ENCODE results near the gene RNF10.
"Not testable (repeated sequence)": the region's sequence is repeated elsewhere in the genome, so short reads cannot be mapped to it uniquely, and the experiment has no call there.

The RNF10 gene

DNA sequence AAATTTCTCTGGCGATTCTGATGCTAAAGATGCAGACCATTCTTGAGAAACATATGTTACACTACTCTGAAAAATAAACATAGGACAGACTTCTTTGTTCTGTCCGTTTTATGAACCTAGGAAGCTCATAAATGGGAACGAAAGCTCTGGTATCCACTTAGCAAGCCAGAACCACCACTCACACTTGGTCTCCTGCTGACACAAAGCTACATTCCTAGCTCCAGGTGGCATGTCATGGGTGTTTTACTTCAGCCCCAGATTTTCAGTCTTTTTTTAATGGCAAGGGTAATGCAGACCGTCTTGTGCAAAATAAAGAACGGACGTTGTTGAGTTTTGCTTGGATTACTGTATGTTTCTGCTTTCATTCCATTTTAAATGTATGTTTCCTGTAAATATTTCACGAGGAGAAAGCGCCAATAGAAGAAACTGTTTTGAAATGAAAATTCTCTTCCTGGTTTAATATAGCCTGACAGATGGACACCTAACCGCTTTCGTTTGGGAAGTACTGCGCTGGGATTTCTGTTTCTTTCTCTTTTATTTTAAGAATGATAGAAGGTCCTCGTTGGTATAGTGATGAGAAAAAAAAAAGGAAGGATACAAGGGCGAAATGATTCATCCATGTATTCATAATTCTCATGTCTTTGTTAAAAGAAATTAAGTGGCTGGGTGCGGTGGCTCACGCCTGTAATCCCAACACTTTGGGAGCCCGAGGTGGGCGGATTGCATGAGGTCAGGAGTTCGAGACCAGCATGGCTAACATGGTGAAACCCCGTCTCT, 4.3 kb upstream of the RNF10 start:
- DNase-seq = peak; percentile 32

DNA sequence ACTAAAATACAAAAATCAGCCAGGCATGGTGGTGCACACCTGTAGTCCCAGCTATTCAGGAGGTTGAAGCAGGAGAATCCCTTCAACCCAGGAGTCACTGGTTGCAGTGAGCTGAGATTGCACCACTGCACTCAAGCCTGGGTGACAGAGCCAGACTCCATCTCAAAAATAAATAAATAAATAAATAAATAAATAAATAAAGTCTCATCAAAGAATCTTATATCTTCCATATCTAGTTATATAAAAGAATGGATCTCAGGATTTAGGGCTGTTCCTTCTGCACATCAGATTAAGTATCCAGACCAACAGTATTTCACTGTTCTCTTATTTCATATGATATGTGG, 3.8 kb upstream of the RNF10 start:
- not testable (repeated sequence) for DNase-seq

DNA sequence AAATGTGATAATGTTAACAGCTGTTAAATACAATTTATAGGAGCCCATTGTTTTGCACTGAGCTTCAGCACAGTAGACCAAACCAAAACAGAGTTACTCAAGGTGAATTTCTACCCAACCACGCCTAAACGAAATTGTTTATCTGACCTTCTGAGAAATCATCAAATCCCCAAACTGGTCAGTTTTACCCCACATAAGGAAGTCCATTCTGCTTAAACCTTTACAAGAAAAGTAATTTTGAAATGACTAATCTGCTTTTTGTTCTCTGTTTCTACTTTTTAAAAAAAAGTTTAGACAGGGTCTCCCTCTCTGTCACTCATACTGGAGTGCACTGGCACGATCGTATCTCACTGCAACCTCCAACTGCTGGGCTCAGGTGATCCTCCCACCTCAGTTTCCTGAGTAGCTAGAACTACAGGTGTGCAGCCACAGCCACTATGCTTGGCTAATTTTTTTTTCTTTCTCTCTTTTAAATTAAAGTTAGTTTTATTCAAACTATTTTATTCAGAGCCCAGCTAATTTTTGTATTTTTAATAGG, 1.4 kb upstream of the RNF10 start:
- no peak for DNase-seq

DNA sequence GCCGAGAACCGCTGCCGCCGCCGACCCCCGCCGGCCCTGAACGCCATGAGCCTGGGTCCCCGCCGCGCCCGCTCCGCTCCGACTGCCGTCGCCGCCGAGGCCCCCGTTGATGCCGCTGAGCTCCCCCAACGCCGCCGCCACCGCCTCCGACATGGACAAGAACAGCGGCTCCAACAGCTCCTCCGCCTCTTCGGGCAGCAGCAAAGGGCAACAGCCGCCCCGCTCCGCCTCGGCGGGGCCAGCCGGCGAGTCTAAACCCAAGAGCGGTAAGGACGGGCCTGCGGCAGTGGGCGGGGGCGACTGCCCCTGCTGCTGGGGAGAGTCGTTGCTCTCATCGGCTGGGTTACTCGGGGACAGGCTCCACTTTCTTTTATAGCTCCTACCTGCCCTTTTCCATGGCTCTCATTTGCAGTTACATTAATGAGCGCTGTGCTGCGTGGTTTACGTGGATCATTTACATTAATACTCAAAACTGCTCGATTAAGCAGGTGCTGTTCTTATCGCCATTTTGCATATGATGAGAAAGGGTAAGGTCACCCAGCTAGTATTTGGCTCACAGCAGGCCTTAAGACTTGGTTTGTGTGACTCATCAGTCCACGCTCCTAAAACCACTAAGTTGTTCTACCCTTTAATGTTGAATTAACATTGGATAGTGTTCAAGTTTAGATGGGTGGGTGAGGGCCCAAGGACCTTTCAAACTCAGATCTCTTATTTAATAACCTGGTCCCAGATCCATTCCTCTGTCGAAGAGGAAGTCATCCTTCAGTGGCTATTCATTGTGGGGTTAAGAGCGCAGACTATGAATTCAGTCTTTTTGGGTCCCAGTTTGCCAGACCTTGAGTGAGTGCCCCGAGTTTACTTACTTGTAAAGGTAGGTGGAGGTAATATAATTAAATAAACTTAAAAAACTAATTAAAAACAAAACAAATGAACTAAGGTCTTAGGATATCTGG, 823 bp downstream of the RNF10 start:
- DNase-seq = peak; percentile 22

DNA sequence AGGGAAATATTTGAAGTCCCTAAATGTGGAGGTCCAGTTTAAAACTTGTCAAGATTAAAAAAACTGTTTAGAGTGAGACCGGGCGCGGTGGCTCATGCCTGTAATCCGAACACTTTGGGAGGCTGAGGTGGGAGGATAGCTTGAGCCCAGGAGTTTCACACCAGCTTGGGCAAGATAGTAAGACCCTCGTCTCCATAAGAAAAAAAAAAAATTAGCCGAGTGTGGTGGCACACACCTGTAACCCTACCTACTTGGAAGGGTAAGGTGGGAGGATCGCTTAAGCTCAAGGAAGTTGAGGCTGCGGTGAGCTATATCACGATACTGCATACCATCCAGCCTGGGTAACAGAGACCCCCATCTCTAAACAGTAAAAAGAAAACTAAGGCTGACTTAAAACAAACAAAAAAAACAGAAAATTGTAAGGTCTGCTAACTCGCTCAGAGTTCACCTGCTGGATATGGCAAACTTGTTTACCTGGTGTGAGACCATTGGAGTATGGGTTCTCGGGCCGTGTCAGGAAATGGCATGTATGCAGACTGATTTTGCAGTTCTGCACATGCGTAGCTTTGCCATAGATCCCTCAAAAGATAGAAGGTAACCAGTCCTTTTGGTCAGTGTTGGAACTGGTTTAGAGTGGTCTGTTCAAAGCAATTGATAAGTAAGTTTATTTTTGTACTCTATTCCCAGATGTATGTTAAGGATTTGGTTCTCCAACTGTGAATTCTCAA, 2.1 kb downstream of the RNF10 start:
- DNase-seq = no peak

DNA sequence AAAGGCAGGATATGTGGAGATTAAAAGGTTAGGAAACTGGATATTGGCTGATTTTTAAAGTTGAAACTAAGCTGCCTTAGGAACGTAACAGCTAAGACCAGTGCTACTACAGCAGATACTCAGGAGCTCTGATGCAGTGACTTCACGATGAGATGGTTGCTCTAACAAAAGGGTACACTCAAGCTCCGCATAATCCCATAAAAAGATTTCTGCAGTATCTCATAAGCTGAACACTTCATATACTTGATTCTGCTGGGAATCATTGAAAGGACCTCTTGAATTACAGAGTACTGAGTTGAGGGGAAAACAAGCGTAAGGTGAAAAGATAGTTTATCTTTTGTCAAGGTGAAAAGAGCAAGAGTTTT, 3.7 kb downstream of the RNF10 start:
- DNase-seq = no peak

DNA sequence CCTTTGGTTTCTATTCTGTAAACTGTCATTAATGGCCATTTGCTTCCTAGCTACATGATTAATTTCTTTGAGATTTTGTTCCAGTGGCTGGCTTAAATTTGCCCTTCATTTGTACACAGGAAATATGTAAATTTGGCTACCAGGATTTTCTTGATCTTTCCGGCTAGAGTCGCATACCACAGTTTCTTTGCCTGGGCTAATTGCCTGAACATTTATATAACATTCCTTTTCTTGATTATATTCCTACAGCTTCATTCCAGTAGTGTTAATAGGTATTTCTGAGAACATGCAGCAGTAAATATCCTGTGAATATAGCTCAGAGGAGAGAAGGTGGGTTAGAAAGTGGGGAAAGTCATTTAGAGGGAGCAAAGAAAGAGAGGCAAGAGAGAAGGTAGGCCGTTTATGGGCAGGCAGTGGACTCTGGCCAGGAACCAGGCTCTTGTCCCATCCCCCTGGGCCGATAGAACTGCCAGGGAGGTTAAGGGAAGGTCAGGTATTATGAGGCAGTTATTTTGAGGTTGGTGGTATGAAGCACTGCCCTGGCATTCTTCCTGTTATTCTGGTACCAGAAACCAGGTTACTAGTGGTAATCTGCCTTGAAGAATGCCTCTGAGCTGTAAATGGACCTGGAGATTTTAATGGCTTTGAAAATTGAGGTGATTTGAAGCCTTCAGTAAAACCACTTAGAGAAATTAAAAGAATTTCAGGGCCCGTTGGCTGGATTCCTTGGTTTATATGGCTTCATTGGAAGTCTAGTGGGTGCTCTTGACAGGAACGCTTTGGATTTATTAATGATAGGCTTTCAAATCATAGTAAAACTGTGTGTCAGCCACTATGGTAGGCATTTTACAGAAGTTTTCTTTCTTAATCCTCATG, 4.4 kb downstream of the RNF10 start:
- DNase-seq = no peak

DNA sequence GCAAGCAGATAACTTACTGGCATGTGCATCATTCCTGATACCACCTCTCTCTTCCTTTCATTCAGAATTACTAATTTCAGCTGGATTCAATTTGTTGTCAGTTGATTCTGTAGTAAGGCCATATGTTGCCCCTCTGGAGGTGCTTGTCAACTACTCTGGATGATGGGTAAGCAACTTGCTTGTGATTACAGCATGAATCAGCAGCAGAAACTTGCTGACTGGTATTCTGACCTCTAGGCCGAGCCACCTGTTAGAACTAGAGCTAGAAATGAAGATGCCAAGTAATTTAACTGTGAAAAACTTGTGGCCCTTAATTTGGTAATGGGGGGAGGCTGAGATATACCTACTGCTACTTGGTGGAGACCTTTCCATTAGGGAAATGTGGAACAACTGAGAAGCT, 5.1 kb downstream of the RNF10 start:
- DNase-seq = no peak

DNA sequence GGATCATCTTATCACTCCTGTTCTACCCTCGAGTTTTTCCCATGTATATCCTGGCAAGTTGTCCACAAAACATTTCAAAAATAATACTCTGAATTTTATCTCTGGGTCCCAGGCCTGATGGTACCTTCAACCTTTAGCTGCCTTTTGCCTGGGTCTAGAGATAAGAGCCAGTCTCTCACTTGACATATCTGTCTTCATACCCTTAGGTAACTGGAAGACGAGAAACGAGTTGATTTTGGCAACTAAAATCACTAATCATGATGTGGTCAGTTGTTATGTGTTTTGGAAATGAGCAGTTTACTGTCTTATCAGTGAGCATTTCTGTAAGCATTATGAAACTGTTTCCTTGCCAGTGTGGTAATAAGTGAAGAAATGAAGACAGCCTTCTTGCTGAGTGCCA, 6.3 kb downstream of the RNF10 start:
- DNase-seq = no peak

DNA sequence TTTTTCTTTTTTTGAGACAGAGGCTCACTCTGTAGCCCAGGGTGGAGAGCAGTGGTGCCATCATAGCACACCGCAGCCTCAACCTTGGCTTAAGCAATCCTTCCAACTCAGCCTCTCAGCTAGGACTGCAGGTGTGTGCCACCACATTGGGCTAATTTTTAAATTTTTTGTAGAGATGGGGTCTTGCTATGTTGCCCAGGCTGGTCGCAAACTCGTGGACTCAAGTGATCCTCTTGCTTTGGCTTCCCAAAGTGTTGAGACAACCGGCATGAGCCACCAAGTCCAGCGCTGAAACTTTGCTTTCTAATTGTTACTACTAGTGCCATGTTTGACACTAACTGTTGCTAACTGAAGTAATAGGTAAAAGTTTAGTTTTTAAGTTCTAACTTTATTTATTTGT, 8.0 kb downstream of the RNF10 start:
- DNase-seq = no peak

DNA sequence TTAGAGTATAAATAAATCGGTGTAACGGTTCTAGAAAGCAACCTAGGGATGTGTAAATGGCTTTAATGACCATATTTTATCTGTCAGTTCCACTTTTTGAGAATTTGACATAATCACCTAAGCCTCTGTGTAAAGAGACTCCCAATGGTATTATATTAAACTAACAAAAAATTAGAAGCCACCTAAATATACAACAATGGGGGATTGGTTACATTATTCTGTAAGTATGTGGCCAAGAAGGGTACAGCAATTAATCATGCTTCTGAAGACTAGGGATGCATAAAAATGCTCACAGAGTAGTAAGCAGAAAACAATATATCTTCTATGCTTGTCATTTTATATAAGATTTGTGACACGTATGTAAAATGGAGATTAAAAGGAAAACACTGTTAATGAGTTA, 10.5 kb downstream of the RNF10 start:
- DNase-seq = no peak

DNA sequence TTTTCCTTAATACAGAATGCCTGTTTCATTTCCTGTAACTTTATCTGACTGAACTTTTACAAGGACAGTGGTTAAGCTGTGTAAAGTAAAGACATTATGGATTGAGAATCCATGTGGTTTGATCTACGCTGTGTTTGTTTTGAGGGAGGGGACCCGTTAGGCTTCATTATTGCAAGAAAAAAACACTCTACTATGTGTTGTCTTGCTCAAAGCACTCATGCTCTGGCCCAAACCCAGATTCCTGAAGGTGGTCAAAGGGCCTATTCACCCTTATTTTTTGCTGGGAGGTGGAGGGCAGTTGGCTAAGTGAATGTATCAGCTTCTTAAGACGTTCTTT, 11.9 kb downstream of the RNF10 start:
- DNase-seq = no peak

DNA sequence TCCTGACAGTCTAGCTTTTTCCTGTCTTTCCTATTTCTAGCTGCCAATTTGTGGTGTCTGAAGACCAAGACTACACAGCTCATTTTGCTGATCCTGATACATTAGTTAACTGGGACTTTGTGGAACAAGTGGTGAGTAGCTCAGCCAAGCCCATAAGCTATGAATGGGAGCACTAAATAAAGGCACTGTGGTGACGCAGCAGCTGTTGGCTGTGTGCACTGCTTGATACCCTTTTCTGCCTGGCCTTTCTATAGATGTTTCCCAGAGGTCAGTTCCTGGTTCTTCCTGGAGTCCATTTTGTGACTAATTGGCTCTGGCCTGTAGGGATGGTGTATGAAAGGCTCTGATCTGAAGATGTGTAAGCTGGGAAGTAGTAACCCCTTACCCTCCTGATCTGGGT, 20.5 kb downstream of the RNF10 start:
- DNase-seq = no peak

DNA sequence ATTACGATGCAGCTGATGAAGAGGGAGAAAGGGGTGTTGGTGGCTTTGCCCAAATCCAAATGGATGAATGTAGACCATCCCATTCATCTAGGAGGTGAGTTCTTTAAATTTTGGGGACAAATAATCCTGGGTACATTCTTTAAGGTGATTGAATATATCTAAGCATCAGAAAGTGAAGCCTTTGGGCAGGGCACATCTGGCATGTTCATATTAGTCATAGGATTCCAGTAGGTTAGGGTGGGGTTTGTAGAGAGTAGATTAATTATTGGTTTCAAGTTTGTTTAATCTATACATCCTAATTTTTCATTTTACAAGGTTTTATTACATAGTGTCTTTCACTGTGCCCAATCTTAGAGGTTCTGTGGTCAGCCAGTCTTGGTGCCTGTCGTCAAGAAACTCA, 23.4 kb downstream of the RNF10 start:
- no peak for DNase-seq

DNA sequence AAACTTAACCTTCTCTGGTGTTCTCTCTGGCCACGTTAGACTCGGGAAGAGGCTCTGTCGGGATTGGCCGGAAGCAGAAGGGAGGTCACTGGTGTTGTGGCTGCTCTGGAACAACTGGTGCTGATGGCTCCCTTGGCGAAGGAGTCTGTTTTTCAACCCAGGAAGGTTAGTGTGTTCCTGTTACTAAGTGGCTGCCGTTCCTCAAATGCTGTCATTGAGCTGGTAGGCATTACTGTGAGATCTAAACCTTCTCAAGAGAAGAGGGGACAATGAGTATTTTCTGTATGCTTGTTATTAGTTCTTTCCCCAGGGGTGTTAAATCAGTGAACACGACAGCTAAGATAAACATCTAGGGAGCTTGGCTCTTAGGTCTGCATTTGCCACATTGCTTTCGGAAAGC, 28.8 kb downstream of the RNF10 start:
- no peak for DNase-seq

DNA sequence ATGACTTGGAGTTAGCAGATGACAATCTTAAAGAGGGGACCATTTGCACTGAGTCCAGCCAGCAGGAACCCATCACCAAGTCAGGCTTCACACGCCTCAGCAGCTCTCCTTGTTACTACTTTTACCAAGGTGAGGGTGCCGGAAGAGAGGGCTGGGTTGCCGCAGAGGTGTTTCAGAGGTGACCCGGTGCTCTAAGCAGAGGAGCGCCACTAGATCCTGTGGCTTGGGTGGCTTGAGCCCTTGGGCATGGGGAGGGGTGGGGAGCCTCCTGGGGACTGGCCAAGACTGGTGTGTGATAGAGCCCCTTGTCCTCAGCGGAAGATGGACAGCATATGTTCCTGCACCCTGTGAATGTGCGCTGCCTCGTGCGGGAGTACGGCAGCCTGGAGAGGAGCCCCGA, 29.3 kb downstream of the RNF10 start:
- no peak for DNase-seq

DNA sequence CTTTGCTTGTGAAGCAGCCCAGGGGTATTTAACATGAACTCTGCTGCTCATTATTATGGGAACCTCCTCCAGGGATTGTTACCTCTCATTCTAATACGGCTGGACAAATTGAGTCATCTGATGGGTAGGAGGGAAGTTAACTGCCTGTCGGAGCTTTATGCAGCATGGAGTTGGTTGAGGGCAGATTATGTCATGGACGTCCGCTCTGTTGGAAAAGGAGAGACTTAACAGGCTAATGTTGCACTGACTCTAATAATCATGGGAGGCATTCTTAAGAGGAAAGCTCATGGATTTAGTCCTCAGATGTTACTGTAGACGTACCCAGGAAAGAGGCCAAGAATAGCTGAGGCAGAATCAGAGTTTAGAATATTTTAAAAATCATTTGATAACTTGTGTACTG, 37.1 kb downstream of the RNF10 start:
- no peak for DNase-seq

DNA sequence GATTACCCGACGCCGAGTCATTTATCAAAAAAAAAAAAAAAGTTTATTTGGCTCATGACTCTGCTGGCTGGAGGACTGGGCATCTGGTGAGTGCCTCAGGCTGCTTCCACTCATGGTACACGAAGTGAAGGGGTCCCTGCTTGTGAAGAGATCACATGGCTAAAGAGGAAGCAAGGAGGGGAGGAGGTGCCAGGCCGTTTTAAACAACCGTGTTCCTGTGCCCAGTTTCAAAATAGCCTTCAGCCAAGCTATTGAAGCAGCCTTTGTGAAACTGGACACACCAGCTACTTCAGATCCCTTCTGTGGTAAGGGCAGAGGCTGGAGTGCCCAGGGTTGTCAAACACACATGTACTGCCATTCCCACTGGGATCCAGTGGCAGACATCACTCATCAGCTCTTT, 39.4 kb downstream of the RNF10 start:
- no peak for DNase-seq

DNA sequence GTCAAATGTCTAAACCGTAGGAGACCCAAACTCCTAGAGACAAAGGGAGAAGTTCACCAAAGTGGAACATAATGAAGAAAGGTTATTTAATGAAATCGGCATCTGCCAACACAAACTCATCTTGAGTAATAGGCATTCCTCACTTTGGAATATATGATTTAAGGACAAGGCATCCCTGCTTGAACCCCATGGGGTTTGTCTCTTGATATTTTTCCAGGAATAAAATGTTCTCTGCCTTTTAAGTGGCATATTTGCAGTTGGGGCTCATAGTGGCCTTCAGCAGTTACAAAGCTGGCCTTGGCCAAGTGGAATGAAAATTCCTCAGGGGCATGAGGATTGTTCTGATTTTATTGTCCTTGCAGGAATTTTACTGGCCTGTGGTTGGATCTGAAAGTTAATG, 40.0 kb downstream of the RNF10 start:
- no peak for DNase-seq

DNA sequence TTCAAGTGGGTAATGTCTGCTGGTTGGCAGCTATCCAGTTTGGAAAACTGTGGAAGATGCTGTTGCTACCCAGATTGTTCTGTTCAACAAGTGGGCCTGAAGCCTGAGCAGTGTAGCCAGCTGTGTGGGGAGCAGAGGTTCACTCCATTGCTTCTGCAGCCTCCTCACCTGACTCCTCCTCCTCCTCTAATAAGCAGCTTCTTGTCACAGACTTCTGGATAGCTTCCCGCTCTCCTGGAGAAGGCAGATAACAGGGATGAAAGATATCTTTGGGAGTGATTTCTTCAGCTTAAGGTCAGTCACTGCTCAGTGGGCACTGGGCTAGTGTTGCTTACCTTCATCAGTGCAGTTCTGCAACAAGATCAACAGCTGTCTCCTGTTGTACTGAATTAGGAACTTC, 45.0 kb downstream of the RNF10 start:
- peak; percentile 11 for DNase-seq

DNA sequence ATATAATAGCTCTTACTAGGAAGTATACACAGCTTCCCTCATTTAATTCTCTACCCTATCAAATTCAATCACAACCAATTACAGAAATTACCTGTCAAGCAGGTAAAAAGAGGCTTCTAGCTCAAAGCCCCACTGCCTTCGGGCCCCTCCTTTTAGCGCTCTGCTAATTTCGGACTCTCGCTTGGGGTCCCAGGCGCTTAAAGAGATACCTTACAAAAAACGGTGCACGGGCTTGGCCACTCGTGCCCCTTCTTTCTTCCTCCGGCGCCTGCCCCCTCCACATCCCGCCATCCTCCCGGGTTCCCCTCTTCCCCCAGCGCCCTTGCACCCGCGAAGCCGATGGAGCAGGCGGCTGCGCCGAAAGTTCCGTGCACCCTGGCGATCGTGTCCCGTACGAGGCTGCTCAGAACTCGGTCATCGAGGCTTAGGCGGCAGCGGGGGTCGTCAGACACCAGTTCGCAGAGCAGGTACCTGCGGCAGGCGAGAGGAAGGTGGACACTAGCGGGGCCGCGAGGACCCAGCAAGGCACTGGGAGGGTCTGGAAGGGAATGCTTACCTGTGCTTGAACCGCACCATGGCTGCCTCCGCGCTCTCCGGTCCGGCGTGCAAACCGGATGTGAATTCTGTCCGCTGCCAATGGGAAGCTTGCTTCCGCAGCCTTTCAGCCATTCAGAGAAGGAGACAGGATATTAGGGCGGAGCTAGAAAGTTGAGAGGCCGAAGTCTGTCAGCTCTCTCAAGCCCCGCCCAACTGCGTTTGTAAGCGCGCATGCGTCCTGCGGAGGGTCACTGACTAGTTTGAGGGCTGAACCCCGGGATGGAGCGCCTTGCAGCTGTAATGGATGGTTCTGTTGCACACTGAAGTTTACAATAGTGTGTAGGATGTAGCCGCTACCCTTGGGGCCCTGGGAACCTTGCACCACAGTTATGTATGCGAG, 46.9 kb downstream of the RNF10 start, which contains the start of gene POP5:
TSS of gene POP5 (minus strand) at position 616 of the 937 bp plus-strand sequence. CDS start at position 576, 40 bp downstream.
- peak; percentile 99 for DNase-seq

Data from NCI-H345 (cell line).